HG02943 (cell line): ENCODE measurements around the gene PCGF1.

Experiments
- ATAC-seq: cut with Tn5 transposase; IDR thresholded peaks from one replicate; pipeline ENCODE4 v1.9.1; 2021; ENCODE audit warnings: mild to moderate bottlenecking, low read depth, moderate library complexity; ENCODE audit not compliant: unreplicated experiment

Gene PCGF1

GRCh38 chr2:74538881-74539339 lies 31.4 kb upstream of the PCGF1 start:
- no peak for ATAC-seq

GRCh38 chr2:74537140-74537539 lies 29.6 kb upstream of the PCGF1 start:
- ATAC-seq, result no peak

DNA sequence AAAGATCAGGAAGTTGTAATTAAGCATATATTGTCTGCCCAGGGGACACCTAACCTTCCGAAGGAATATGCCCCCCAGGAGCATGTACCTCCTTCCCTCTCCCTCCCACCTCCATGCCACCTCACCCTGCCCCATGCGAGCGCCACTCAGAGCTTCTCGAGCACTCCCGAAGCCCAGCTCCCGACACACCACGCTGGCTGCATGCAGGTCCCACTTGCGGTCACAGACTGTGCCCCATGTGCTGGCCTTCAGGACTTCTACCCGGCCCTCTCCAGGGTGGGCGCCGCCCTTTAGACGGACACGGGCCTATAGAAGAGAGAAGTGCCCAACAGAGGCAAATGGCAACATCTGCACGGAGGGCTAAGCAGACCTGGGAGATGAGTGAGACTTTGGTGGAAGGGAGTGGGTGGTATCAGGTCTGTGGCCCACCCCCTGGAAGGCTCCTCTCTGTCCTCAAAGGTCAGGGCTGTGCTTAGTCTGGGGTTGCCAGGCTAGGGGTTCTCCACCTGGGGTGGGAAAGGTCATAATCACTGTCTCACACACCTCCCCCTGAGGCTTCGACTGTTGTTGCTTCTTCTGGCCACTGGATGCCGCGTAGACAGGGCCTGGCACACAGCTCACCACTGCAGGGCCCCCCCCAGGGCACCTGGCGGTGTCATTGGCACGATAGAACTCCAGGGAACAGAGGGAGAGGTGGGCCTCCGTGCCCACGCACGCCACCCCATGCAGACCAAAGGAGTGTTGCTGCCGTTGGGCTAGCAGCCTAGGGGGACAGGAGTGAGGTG lies 28.9 kb upstream of the PCGF1 start:
- ATAC-seq, result no peak

DNA sequence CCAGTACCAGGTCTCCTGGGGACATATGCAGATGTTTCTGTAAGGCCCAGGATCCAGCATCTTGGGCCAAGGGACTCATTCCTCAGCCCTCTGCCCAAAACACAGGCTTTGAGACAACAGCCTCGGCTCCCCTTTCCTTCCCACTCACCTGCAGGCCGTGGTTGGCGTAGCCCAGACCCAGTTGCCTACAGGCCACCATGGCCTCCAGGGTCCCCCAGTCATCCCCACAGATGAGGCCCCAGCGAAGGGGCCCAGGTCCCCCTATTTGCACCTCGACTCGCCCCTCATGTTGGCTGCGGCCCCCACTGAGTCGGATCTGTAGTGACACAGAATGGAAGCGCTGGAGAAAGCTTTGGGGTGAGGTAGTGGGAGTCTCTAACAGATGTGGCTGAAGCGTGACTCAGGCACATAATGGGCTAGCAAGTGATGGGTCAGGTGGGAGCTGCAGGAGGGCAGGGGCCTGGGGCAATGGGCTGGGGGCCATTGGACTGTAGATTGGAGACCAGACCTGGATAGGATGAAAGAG lies 28.0 kb upstream of the PCGF1 start:
- no peak for ATAC-seq

DNA sequence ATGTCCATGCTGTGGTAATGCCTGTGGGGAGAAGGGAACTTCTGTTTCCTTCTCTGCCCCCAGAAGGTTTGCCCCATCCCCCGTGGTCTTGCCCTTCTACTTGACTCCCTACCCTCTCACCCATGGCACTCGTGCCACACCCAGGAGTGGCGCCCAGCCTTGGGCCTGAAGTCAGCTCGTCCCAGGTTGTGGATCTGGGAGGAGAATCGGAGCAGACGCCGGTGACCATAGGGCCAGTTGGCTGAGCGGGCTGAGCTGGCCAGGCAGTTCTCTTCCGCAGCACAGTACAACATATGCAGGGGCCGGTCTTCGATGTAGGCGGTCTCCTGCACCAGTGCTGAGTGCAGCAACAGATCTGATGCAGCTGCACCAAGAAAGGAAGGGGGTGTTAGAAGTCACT lies 26.9 kb upstream of the PCGF1 start:
- no peak for ATAC-seq

DNA sequence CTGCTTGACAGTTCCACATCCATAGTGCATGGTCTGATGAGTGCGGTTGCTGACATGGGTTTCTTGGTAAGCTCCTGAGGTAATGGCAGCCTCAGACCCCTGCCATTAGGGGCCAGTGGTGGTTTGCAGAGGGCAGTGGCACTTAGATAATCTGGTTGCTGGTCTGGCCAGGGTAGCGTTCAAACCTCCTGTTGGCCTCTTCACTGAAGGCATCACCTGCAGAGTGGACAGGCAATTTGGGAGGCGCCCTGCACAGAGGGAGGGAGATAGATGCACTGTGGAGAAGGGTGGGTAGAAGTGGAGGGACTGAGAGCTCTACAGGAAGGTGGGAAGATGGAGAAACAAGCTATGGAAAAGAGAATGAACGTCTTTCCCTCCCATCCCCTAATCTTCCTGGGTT lies 26.0 kb upstream of the PCGF1 start:
- no peak for ATAC-seq

DNA sequence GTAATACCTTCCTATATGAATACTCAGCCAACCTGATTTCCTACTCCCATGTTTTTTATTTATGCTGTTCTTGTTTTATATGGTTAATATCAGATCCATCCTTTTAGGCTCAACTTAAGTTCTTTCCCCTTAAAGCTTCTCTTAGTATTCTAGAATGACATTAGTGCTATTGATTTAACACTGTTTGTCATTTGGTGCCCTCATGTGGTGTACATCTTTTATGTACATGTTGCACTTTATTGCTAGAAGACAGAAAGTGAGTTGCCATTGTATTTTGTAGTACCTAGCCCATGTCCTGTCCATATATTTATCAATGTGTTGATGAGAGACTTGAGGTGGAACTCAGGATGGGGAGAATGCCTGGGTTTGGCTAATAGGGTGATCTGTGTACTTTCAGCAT lies 24.7 kb upstream of the PCGF1 start:
- ATAC-seq, result no peak

DNA sequence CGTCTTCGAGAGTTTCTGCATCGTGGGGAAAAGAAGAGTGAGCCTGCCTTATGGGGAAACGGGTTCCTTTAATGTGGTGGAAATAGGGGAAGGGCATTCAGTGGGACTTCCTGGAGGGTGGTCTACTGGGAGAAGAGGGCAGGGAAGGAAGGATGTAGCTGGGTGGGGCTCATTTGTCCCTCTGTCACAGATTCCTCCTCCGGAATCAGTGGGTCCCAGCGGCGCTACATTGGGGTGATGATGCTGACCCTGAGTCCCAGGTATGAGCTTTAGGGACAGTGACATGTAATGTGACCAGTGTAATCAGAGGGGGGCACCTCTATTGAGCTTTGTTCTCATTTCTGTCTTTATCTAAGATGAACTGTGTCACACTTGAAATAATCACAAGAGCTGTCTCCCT lies 24.2 kb upstream of the PCGF1 start:
- ATAC-seq, result no peak

DNA sequence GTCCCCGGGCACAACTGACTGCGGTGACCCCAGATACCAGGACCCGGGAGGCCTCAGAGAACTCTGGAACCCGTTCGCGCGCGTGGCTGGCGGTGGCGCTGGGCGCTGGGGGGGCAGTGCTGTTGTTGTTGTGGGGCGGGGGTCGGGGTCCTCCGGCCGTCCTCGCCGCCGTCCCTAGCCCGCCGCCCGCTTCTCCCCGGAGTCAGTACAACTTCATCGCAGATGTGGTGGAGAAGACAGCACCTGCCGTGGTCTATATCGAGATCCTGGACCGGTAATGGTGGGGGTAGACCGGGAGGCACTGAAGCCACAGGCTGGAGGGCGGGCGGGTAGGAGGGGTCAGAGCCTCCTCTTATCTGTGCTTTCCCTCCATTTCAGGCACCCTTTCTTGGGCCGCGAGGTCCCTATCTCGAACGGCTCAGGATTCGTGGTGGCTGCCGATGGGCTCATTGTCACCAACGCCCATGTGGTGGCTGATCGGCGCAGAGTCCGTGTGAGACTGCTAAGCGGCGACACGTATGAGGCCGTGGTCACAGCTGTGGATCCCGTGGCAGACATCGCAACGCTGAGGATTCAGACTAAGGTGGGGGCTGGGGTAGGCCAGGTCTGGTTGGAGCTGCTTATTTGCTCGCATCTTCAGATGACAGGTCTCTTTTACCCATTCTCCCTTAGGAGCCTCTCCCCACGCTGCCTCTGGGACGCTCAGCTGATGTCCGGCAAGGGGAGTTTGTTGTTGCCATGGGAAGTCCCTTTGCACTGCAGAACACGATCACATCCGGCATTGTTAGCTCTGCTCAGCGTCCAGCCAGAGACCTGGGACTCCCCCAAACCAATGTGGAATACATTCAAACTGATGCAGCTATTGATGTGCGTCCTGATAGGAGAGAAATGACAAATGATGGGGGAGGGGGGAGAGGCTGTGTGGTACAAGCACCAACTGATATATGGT lies 23.0 kb upstream of the PCGF1 start:
- no peak for ATAC-seq

GRCh38 chr2:74529357-74530238 lies 22.1 kb upstream of the PCGF1 start, which contains the start of the genes AUP1 and HTRA2:
AUP1 (minus strand) TSS chr2:74529706; CDS start chr2:74529629, 77 bp downstream.
HTRA2 (plus strand) TSS chr2:74529933; CDS start chr2:74530007, 74 bp downstream.
- ATAC-seq, result peak; percentile 84

DNA sequence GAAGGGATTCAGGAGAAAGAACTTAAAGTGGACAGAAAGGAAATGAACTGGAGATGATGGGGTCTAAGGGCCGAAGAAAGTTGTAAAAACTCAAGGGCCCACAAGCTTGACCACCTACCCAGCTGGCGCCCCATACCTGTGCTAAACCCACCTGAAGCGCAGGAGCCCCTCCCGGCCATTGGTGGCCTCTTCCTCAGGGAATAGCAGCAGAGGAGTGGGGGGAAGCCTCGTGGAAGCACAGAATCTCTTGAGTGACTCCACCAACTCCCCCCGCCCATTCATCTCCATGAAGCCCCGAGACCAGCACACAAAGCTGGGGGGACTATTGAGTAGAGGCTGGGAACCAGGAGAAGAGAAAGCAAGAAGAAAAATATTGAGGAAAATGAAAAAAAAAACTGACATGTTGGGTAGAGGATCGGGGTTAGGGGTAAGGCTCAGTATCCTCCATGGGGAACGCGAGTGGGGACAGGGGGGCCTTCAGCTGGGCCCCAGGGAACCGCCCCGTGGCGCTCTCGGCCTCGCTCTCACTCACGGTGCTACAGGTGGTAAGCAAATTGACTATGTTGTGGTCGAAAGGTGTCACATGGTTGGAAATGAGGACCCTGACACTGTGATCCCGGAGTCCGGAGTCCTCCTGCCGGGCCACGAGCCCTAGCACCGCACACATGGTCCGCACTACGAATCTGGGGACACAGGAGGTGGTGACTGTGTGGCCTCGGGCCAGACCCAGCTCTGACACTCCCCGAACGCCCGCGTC lies 21.3 kb upstream of the PCGF1 start:
- peak; percentile 19 for ATAC-seq

- ATAC-seq, result no peak
Observed at GRCh38 chr2:74527741-74528140, 20.2 kb upstream of the PCGF1 start.

DNA sequence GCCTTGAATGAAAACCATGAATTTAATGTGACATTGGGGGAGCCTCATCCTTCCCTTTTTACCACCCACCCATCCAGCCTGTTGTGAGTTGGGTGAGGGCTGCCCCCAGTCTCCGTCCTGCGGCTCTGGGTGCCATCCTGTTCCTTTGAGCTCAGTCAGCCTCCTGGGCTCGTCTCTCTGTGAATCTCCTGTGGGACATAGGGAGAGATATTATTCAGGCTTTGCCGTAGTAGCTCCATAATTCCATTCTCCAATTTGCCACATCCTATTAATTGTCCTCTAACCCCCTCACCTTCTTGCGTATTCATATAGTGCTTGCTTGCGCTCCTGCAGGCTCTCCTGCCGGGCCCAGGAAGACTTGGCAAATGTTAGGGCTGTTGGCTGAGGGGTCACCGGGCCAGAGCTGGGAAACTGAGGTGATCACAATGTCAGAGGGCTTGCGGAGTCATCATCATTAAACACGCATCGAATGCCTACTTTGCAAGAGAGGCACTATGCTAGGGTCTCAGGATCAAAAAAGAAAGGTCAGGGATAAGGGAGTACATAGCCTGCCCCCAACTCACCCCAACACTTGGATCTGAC lies 19.2 kb upstream of the PCGF1 start:
- no peak for ATAC-seq

DNA sequence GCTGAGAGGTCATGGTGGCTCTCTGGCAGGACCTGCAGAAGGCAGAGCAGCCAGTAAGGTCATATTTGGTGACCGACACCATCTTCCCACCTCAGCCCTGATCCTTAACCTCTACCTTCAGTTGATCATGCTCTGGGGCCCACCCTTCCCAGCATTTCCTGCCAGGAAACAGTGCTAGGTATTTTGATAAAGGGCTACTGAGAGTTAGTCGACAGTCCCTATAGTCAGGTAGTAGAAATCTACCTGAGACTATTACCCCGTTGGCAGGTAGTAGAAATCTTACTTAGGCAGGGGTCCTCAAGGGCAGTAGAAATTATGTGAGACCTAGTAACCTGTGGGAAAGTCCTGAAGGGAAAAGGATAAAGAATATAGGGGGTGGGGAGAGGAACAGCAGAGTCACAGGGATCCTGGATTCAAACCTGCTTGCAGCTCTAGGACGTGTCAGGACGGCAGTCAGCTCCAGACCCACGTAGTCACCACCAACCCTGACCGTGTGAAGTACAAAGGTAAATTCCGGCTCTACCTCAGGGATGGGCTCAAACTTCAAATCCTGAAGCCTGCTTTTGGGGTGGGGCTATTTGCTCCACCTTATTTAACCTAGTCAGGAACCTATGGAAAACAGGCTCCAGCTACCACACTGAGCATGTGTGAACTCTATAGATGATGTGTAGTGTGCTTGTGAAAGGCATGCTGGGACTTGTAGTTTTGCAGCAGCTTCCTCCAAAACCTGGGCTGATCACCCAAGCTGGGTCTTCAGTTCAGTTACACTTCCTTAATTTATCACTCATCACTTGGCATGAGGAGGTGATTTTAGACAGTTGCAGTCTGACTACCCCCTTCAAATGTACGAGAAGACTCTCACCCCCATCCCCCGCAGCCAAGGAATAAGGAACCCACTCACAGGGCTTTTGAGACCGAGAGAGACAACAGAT lies 18.5 kb upstream of the PCGF1 start, which contains the start of gene DQX1:
TSS of gene DQX1 (minus strand) at position 515 of the 932 bp plus-strand sequence. CDS start at position 13, 502 bp downstream.
- no peak for ATAC-seq

GRCh38 chr2:74524955-74525716 lies 17.6 kb upstream of the PCGF1 start:
- ATAC-seq, result no peak

GRCh38 chr2:74524005-74524404 lies 16.5 kb upstream of the PCGF1 start:
- ATAC-seq, result no peak

DNA sequence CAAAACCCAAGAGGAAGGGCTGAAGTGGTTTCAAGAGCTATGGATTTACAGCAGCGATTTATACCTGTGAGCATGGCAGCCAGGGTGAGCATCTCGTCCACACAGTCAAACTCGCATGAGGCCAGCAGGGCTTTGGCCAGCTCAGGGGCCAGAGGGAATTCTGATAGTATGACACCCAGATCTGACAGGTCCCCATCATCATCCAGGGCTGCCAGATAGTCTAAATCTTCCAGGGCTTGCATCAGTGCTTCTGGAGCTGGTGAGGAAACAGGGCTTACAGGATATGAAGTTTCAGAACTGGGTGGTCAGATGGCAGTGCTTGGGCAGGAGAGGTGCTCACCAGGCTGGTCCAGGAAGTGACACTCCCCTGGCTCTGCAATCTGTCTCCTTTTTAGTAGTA lies 15.0 kb upstream of the PCGF1 start:
- no peak for ATAC-seq
